GM08714 (cell line): ENCODE measurements around the gene ENGASE.

Source experiments
- H3K4me3 ChIP-seq: fragments of 200-500 bp; sonication (Bioruptor generic); 2 replicates; pipeline ENCODE4 v1.5.1; 2014; ENCODE audit warnings: mild to moderate bottlenecking, low read length, inconsistent platforms
- ZNF274 ChIP-seq: IDR thresholded peaks from 2 replicates; pipeline ENCODE4 v1.6.1; 2012; ENCODE audit warnings: mild to moderate bottlenecking, low read depth, low read length

Gene ENGASE

DNA sequence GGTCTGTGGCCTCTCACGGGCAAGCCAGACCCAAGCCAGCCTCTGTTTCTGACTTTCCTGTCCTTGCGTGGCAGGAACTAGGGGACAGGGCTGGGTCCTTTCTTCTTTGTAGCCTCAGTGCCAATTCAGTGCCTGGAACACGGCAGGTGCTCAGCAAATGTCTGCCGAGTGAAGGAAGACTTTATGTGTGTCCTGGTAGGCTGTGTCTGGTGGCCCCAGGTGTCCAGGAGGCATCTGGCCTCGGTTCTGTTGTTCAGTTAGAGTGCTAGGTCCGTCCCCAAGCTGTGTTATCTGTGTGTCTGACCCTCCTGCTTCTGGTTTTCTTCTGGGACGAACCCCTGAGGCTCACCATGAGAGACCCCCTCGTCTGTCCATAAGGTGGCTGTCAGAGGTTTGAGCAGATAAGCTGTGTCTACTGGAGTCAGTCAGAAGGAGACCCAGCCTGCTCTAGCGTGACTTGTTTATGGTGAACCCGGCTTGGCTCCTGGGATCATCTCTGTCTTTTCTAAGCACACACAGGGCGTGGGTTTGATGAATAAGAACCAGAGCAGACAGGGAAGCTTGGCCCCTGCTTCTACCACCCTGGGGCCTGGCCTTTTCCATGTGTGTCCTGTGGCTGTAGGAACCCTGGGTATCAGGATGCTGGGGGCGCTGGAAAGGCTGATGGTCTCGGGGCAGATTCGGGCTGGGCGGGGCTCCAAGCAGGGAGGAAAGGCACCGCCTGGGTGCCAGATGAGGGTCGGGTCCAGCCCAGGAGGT is 39.3 kb downstream of the ENGASE start:
- no peak for TF ChIP-seq ZNF274
- no peak overlapping the region for H3K4me3 ChIP-seq

GRCh38 chr17:79114458-79115301 is 40.1 kb downstream of the ENGASE start:
- H3K4me3 ChIP-seq: no peak overlapping the region
- no peak for TF ChIP-seq ZNF274

DNA sequence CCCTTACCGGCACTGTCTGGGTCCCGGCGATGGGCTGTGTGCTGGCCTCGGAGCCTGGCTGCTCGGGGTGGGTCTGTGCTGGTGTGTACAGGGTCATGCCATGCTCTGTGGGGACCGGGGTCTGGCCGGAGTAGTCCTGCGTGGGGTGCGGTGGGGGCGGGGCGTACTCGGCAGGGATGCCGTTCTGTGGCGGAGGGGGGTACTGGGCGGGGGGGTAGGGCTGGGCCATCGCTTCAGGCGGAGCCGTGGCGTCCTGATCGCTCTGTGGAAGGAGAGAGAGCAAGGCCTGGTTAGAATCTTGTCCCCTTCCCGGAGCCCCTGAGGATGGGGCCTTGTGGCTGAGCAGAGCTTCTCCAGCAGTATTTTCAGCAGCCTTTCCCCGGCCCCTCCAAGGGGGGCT is 40.9 kb downstream of the ENGASE start:
- H3K4me3 ChIP-seq: no peak overlapping the region
- TF ChIP-seq ZNF274: no peak

GRCh38 chr17:79116575-79117368 is 42.1 kb downstream of the ENGASE start:
- TF ChIP-seq ZNF274: no peak
- H3K4me3 ChIP-seq: no peak overlapping the region

- no peak for TF ChIP-seq ZNF274
- no peak overlapping the region for H3K4me3 ChIP-seq
Observed at GRCh38 chr17:79117905-79118487, 43.4 kb downstream of the ENGASE start.

DNA sequence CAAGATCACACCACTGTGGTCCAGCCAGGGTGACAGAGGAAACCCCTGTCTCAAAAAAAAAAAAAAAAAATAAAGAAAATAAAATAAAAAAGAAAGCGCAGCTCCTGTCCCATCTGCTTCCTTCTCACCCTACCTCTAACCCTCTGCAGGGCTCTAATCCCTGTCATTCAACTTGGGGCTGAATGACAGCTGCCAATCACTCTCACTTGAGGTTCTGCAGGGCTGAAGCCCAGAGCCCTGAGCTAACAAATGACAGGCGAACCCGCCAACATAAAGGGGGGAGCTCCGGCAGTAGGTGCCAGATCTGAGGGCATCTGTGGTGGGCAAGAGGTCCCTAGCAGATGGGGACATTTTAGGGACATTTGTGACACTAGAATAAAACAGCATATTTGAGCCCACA is 44.3 kb downstream of the ENGASE start:
- H3K4me3 ChIP-seq: no peak overlapping the region
- TF ChIP-seq ZNF274: no peak

- no peak for TF ChIP-seq ZNF274
- no peak overlapping the region for H3K4me3 ChIP-seq
Observed at GRCh38 chr17:79120259-79120658, 45.6 kb downstream of the ENGASE start.

DNA sequence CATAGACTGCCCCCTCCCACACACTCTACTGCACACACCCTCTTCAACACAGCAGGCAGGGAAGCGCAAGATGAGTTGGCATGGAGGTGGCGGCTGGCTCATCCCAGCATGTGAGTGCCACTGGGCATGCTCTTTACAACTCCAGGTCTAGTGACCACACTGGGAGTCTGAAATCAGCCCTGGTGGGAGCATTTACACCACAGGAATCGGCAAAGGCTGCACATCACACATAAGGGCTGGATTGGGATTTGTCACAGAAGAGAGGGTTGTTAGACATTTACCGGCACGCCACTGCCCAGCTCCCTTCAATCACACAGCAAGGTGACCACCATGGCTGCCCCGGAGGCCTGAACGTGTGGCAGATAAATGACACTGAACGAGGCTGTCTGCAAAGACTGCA is 49.4 kb downstream of the ENGASE start:
- no peak for TF ChIP-seq ZNF274

DNA sequence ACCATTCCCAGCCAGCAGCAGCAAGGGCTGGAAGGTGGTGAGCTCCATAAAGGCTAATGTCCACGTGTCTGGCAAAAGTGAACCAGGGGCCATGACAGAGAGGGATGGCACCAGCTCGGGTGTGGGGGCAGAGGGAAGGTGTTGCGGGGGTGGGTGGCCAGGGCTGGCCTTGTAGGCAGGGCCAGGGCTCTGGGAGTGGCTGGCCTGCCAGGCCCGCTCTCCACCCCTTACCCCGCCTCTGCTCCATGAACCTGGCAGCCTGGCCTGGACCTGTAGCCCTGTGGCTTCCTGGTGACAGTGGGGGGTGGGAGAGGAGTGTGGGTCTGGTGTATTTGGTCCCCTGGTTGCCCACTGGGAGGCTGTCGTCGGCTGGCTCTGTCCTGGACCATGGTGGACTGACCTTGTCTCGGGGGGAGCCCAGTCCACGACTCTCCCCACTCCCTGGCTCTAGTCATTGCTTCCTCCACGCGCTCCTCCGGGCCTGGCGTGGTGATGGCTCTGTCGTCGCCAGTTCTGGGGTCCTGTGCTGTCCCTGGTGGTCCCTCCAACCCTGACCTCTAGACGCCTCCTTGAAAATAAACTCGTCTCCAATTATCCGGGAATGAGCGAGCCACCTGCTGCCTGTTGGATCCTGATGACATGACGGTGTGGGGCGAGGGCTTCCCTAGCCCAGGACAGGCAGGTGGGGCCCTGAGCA is 50.0 kb downstream of the ENGASE start:
- TF ChIP-seq ZNF274: no peak
- no peak overlapping the region for H3K4me3 ChIP-seq

More for the DNA sequence above, 49.4 kb downstream of the ENGASE start:
- no peak overlapping the region for H3K4me3 ChIP-seq

DNA sequence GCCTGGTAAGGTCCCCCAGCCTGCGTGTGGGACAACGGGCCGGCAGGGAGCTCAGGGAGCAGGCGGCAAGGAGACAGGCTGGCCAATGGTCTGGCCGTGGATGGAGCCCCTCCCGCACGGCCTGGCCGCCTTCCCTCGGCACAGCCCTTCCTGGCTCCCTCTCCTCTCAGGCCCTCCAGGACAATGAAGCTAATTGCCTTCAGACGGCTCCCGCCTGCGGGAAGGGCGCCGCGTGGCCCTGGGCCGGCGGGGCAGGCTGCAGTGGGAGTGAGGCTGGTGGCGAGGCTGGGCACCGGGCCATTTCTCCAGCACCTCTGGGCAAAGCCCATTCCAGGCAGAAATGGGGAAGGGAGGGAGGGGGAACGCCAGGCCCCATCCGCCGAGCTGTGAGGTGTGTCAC is 50.9 kb downstream of the ENGASE start:
- no peak overlapping the region for H3K4me3 ChIP-seq
- TF ChIP-seq ZNF274: no peak

DNA sequence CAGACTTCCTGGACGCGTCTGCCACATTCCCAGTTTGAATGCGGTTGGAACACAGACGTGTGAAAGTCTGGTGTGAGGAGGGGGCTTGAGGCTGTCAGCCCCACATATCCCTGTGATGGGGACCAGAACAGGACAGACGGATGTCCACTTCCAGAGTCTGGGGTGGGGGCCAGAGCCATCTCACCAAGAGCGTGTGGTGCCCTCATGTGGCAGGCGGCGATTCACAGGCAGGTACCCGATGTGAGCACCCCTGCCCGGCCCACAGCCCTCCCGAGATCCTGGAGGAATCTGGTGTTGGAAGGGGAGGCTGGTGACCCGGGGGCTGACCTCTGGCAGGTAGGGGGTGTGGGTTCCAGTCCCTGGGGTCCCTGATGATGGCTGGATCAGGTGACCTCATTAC is 51.5 kb downstream of the ENGASE start:
- H3K4me3 ChIP-seq: no peak overlapping the region
- TF ChIP-seq ZNF274: no peak

GRCh38 chr17:79127534-79128135 is 53.0 kb downstream of the ENGASE start:
- H3K4me3 ChIP-seq: no peak overlapping the region
- TF ChIP-seq ZNF274: no peak

DNA sequence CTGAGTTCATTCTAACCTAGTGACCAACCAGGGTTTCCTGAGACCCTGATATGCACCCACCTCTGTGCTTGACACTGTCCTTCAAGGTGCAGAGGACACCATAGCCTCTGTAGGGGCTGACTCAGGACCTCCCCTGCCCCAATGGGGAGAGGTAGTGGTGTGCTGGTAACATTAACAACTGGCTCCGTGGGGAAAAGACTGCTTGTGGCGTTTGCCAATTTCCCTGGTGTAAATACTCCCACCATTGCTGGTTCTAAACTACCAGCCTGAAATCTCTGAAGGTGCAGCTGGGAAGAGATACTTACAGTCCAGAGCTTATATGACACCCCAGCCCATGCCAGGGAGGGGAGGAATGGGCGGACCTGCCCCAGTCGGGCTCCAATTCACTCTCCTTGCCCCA is 54.9 kb downstream of the ENGASE start:
- no peak for TF ChIP-seq ZNF274

More for the DNA sequence above, 54.9 kb downstream of the ENGASE start:
- H3K4me3 ChIP-seq: no peak overlapping the region
